ENCODE data around the gene PTAFR. TPM values are rescaled to one million over a fixed set of nuclear protein-coding genes. Genes with fewer than 3 reads are reported as not detected.

Gene PTAFR
- total and polyA plus RNA-seq, 2 of the 4 experiments (the other 2 are of a cell fraction): 0.17 to 0.18 TPM

GRCh38 chr1:28123461-28123961 is 53.0 kb downstream of the PTAFR start:
- Histone ChIP-seq H3K9me3 (ENCODE audit: control insufficient read depth, insufficient read depth, low read length) (no peaks in the 10 kb centered on the region), H2BK5ac (ENCODE audit: low read depth, low read length, poor library complexity, severe bottlenecking) (peak overlapping the region; percentile 39), H3K14ac (replicated peaks; ENCODE audit: low read depth, low read length) (peak overlapping the region; percentile 26; the same call in 1 of the 2 replicates), H3K4me2 (ENCODE audit: low read depth, low read length) (peak overlapping the region; percentile 30; the same call in 1 of the 2 replicates), H4K5ac (ENCODE audit: low read depth, low read length) (peak overlapping the region; percentile 35; the same call in 1 of the 2 replicates), H3K9me1 (ENCODE audit: insufficient read depth, low read length) (peaks cover 12% of the 10 kb centered on the region), H3K23ac (ENCODE audit: low read depth, low read length) (peak overlapping the region; percentile 15; the same call in 1 of the 2 replicates), H2BK15ac (ENCODE audit: low read depth, low read length) (peak overlapping the region; percentile 47; the same call in 2 of the 3 replicates), H3K27ac (ENCODE audit: insufficient read depth, low read length) (peak overlapping the region; percentile 34; the same call in 1 of the 2 replicates), H4K91ac (ENCODE audit: insufficient read depth, low read depth, low read length) (peak overlapping the region; percentile 79), H2AK5ac (ENCODE audit: low read depth, low read length) (peak overlapping the region; percentile 26; the same call in 1 of the 2 replicates), H3K56ac (ENCODE audit: extremely low read depth, insufficient read depth, low read length) (0 out of 2 replicates have a peak overlapping the region, but pooled peaks have one; percentile 21), H4K8ac (ENCODE audit: low read depth in 2 of 2, low read length in 2 of 2) (peak overlapping the region; percentile 1 to 47; a peak in 3 of 4 replicates), H4K20me1 (ENCODE audit: insufficient read depth, low read length) (no peaks in the 10 kb centered on the region), H3K4me1 (ENCODE audit: control insufficient read depth, insufficient read depth, low read length) (peaks cover 5% of the 10 kb centered on the region; the same call in 1 of the 2 replicates), H3K36me3 (ENCODE audit: control insufficient read depth, insufficient read depth, low read length) (no peaks in the 10 kb centered on the region), H2AK9ac (replicated peaks; ENCODE audit: low read depth, low read length, poor library complexity) (no peak overlapping the region), H3K4me3 (ENCODE audit: insufficient read depth, low read depth, low read length) (no peak overlapping the region), H3K4ac (ENCODE audit: low read depth, low read length) (peak overlapping the region; percentile 80), H3K27me3 (ENCODE audit: control insufficient read depth, insufficient read depth, low read length) (no peaks in the 10 kb centered on the region), H2AFZ (replicated peaks; ENCODE audit: low read length, poor library complexity) (peak overlapping the region; percentile 6), H2BK120ac (ENCODE audit: low read depth, low read length) (peak overlapping the region; percentile 74), H3K18ac (ENCODE audit: low read depth, low read length) (peak overlapping the region; percentile 21; the same call in 1 of the 2 replicates), H2BK20ac (ENCODE audit: low read depth, low read length) (peak overlapping the region; percentile 58), H3K9ac (ENCODE audit: low read depth, low read length) (no peak overlapping the region), H3K79me1 (ENCODE audit: low read depth in 1 of 2, low read length in 2 of 2) (no peaks in the 10 kb centered on the region)
- no peak for TF ChIP-seq RAD21 (IDR thresholded peaks at IDR 0.05; ENCODE audit: low read length)
- TF ChIP-seq MAFK (IDR thresholded peaks at IDR 0.05; ENCODE audit: low read depth, low read length): 0 out of 2 replicates have a peak, but pooled peaks have one; percentile 10
- peak; percentile 4; the same call in 1 of the 2 replicates for TF ChIP-seq FOS (IDR thresholded peaks at IDR 0.05; ENCODE audit: low read depth, low read length)
- peak; percentile 92 for TF ChIP-seq CEBPB (IDR thresholded peaks at IDR 0.05; ENCODE audit: low read depth, low read length)
- CTCF ChIA-PET: interaction anchor here (0.5 kb wide), 1 partner anchor 382 kb away, joined by 3 read pairs; no protein-coding TSS in a partner anchor
- POLR2A ChIA-PET (ENCODE audit: unreplicated experiment): no interaction called here
- no TSS peak for BruUV-seq (replicated peaks)
- WGBS, 2 experiments (ENCODE audit: extremely low coverage in 2 of 2, insufficient read length in 1 of 2): no CpG with 5 or more reads among the region's 4 CpGs
- peak; percentile 89 for ATAC-seq (ENCODE audit: low read depth)
- in situ Hi-C loops (cut with MboI; ENCODE audit: low sequenced_read_pairs): no loop called here
- intact Hi-C loops (cut with micrococcal nuclease): loop anchor here (1.0 kb wide), 1 partner anchor 25 kb away; no protein-coding TSS in a partner anchor
- DNase-seq: peak; percentile 86
- dilution Hi-C loops (cut with HindIII; ENCODE audit: low sequenced_read_pairs, unreplicated experiment): no loop called here
